Natural killer cell (primary cell): ENCODE results near the gene DNAI1. TPM values are rescaled to one million over a fixed set of nuclear protein-coding genes. Genes with fewer than 3 reads are reported as not detected.

Source experiments
- ATAC-seq, 3 donors: fragments of 150-1000 bp in 2 of 3; fragments of 200-7000 bp in 1 of 3; cut with Tn5 transposase; 1 replicate in 1 of 3; 2 replicates in 2 of 3; pipeline ENCODE4 v1.10.0; 2021; ENCODE audit warnings: mild to moderate bottlenecking in 2 of 3, moderate library complexity in 2 of 3
- DNase-seq, 2 donors: peaks; one replicate each; pipeline versions ENCODE4 v3.0.0 to v3.0.0-alpha.2; 2013 to 2021; ENCODE audit warnings: mixed read lengths in 1 of 2
- H3K27ac ChIP-seq: one replicate; pipeline ENCODE4 v1.5.1; 2013; ENCODE audit warnings: mild to moderate bottlenecking, low read length
- H3K27me3 ChIP-seq: one replicate; pipeline ENCODE4 v1.6.1; 2013; ENCODE audit warnings: low read length; ENCODE audit not compliant: control insufficient read depth, insufficient read depth
- H3K36me3 ChIP-seq: one replicate; pipeline ENCODE4 v1.6.1; 2013; ENCODE audit warnings: low read length; ENCODE audit not compliant: control insufficient read depth, insufficient read depth
- H3K4me1 ChIP-seq: one replicate; pipeline ENCODE4 v1.6.1; 2013; ENCODE audit warnings: low read length; ENCODE audit not compliant: control insufficient read depth, insufficient read depth
- H3K4me3 ChIP-seq: one replicate; pipeline ENCODE4 v1.5.1; 2013; ENCODE audit warnings: low read length
- H3K9me3 ChIP-seq: one replicate; pipeline ENCODE4 v1.6.1; 2013; ENCODE audit warnings: low read length; ENCODE audit not compliant: control insufficient read depth, insufficient read depth
- H3K27ac Mint-ChIP-seq, 2 donors: one replicate each; pipeline ENCODE4 v1.8.0; 2022; ENCODE audit warnings: mild to moderate bottlenecking in 2 of 2, mixed read lengths in 2 of 2, moderate library complexity in 1 of 2
- H3K27me3 Mint-ChIP-seq, 2 donors: one replicate each; pipeline ENCODE4 v1.8.0; 2022; ENCODE audit warnings: low read depth in 2 of 2, mixed read lengths in 2 of 2
- H3K36me3 Mint-ChIP-seq: one replicate; pipeline ENCODE4 v1.8.0; 2022; ENCODE audit warnings: mixed read lengths
- H3K4me1 Mint-ChIP-seq, 2 donors: one replicate each; pipeline ENCODE4 v1.8.0; 2022; ENCODE audit warnings: mixed read lengths in 2 of 2
- H3K4me3 Mint-ChIP-seq: one replicate; pipeline ENCODE4 v1.8.0; 2022; ENCODE audit warnings: mild to moderate bottlenecking, moderate library complexity, mixed read lengths
- H3K9me3 Mint-ChIP-seq, 2 donors: one replicate each; pipeline ENCODE4 v1.8.0; 2022; ENCODE audit warnings: mixed read lengths in 2 of 2
- WGBS: methylation state at CpG from one replicate; pipeline ENCODE4 v1.1.7; 2013; ENCODE audit warnings: missing lambda C conversion rate; ENCODE audit not compliant: insufficient coverage; 5-methylcytosine and 5-hydroxymethylcytosine counted together
- intact Hi-C: fragments of 100-400 bp; cut with micrococcal nuclease; formaldehyde crosslinking; loops from one replicate; pipeline ENCODE4 v1.14.2; 2022
- total RNA-seq, 4 donors: library from RNA; stranded (reverse); fragments of 120-200 nt in 1 of 4; gene quantifications; one replicate each; pipeline versions ENCODE4 v1.2.3 to v1.2.4, GENCODE V29; 2013 to 2022
- TF ChIP-seq, protein P1 (sequence below): fragments of 200-600 bp; IDR thresholded peaks from one replicate; pipeline ENCODE4 v1.8.0; 2022; ENCODE audit warnings: antibody characterized with exemption

The DNAI1 gene
- total RNA-seq, 3 donors from 2014 or later (not counting 1 experiment from before 2014, with no cell fraction given), result not detected

GRCh38 chr9:34518896-34519295 is 60.3 kb downstream of the DNAI1 start:
- Histone ChIP-seq H3K4me3 (no peak overlapping the region), H3K27me3 (no peaks in the 10 kb centered on the region), H3K36me3 (no peaks in the 10 kb centered on the region), H3K4me1 (peaks cover 20% of the 10 kb centered on the region), H3K27ac (no peak overlapping the region), H3K9me3 (no peaks in the 10 kb centered on the region)
- DNase-seq (no peak), ATAC-seq (no peak)
- Mint-ChIP-seq H3K27ac (no peak overlapping the region), H3K9me3 (no peaks in the 10 kb centered on the region), H3K36me3 (no peaks in the 10 kb centered on the region), H3K4me3 (no peak overlapping the region), H3K4me1 (peaks cover 6 to 18% of the 10 kb centered on the region in 2 donors), H3K27me3 (peaks cover 1 to 4% of the 10 kb centered on the region in 2 donors)
- WGBS, result 84% methylated on average over 2 of the region's 2 CpGs
- intact Hi-C loops, result no loop called here
- TF ChIP-seq, protein P1, sequence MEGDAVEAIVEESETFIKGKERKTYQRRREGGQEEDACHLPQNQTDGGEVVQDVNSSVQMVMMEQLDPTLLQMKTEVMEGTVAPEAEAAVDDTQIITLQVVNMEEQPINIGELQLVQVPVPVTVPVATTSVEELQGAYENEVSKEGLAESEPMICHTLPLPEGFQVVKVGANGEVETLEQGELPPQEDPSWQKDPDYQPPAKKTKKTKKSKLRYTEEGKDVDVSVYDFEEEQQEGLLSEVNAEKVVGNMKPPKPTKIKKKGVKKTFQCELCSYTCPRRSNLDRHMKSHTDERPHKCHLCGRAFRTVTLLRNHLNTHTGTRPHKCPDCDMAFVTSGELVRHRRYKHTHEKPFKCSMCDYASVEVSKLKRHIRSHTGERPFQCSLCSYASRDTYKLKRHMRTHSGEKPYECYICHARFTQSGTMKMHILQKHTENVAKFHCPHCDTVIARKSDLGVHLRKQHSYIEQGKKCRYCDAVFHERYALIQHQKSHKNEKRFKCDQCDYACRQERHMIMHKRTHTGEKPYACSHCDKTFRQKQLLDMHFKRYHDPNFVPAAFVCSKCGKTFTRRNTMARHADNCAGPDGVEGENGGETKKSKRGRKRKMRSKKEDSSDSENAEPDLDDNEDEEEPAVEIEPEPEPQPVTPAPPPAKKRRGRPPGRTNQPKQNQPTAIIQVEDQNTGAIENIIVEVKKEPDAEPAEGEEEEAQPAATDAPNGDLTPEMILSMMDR, result no peak

GRCh38 chr9:34519321-34520020 is 60.9 kb downstream of the DNAI1 start:
- Mint-ChIP-seq H3K27me3 (peaks cover 6 to 7% of the 10 kb centered on the region in 2 donors), H3K9me3 (no peaks in the 10 kb centered on the region), H3K4me3 (no peak overlapping the region), H3K4me1 (peaks cover 6 to 19% of the 10 kb centered on the region in 2 donors), H3K27ac (no peak overlapping the region), H3K36me3 (no peaks in the 10 kb centered on the region)
- intact Hi-C loops, result no loop called here
- DNase-seq (no peak), ATAC-seq (no peak)
- no peak overlapping the region for H3K27ac ChIP-seq
- no peaks in the 10 kb centered on the region for H3K27me3 ChIP-seq
- no peaks in the 10 kb centered on the region for H3K36me3 ChIP-seq
- H3K4me3 ChIP-seq, result no peak overlapping the region
- H3K9me3 ChIP-seq, result no peaks in the 10 kb centered on the region
- 77% methylated on average over 2 of the region's 2 CpGs for WGBS
- peaks cover 20% of the 10 kb centered on the region for H3K4me1 ChIP-seq
- TF ChIP-seq, protein P1, result no peak

- no peak overlapping the region for H3K27ac ChIP-seq
- peaks cover 20% of the 10 kb centered on the region for H3K4me1 ChIP-seq
- H3K4me1 Mint-ChIP-seq, result peaks cover 6 to 19% of the 10 kb centered on the region in 2 donors
- WGBS, result 91% methylated on average over 6 of the region's 6 CpGs
- TF ChIP-seq, protein P1, result no peak
- no peaks in the 10 kb centered on the region for H3K36me3 ChIP-seq
- no peak overlapping the region for H3K27ac Mint-ChIP-seq
- intact Hi-C loops, result no loop called here
- no peak overlapping the region for H3K4me3 ChIP-seq
- no peak overlapping the region for H3K4me3 Mint-ChIP-seq
- no peak for ATAC-seq
- H3K9me3 ChIP-seq, result no peaks in the 10 kb centered on the region
- DNase-seq, result no peak
- peaks cover 10 to 12% of the 10 kb centered on the region in 2 donors for H3K27me3 Mint-ChIP-seq
- H3K36me3 Mint-ChIP-seq, result no peaks in the 10 kb centered on the region
- H3K27me3 ChIP-seq, result no peaks in the 10 kb centered on the region
- H3K9me3 Mint-ChIP-seq, result no peaks in the 10 kb centered on the region
Measured at GRCh38 chr9:34520096-34520495, 61.5 kb downstream of the DNAI1 start.
